HG02798 (cell line): ENCODE results near the gene LSM14A.
"Not testable (repeated sequence)": the region's sequence is repeated elsewhere in the genome, so short reads cannot be mapped to it uniquely, and the experiment has no call there.

Experiments used
- ATAC-seq: cut with Tn5 transposase; IDR thresholded peaks from one replicate; pipeline ENCODE4 v1.9.1; 2021; ENCODE audit warnings: mild to moderate bottlenecking; ENCODE audit not compliant: unreplicated experiment, poor library complexity

Gene LSM14A

GRCh38 chr19:34189199-34189916 lies 17.1 kb downstream of the LSM14A start:
- no peak for ATAC-seq

- ATAC-seq = no peak
Observed at GRCh38 chr19:34189917-34190425, 17.7 kb downstream of the LSM14A start.

GRCh38 chr19:34191355-34191962 lies 19.2 kb downstream of the LSM14A start:
- ATAC-seq = no peak

GRCh38 chr19:34193439-34193838 lies 21.1 kb downstream of the LSM14A start:
- no peak for ATAC-seq

GRCh38 chr19:34193876-34194275 lies 21.6 kb downstream of the LSM14A start:
- no peak for ATAC-seq

- ATAC-seq = no peak
Observed at GRCh38 chr19:34201133-34201532, 28.8 kb downstream of the LSM14A start.

GRCh38 chr19:34205324-34205723 lies 33.0 kb downstream of the LSM14A start:
- not testable (repeated sequence) for ATAC-seq

- no peak for ATAC-seq
Observed at GRCh38 chr19:34208291-34208884, 36.1 kb downstream of the LSM14A start.

GRCh38 chr19:34209726-34210125 lies 37.4 kb downstream of the LSM14A start:
- ATAC-seq = no peak

GRCh38 chr19:34213283-34213682 lies 41.0 kb downstream of the LSM14A start:
- no peak for ATAC-seq

GRCh38 chr19:34214040-34214439 lies 41.7 kb downstream of the LSM14A start:
- no peak for ATAC-seq

- no peak for ATAC-seq
Observed at GRCh38 chr19:34215006-34215665, 42.8 kb downstream of the LSM14A start.

GRCh38 chr19:34215666-34216038 lies 43.3 kb downstream of the LSM14A start:
- no peak for ATAC-seq

- not testable (repeated sequence) for ATAC-seq
Observed at GRCh38 chr19:34216745-34217219, 44.5 kb downstream of the LSM14A start.

GRCh38 chr19:34217952-34218817 lies 45.9 kb downstream of the LSM14A start:
- peak; percentile 57 for ATAC-seq

- no peak for ATAC-seq
Observed at GRCh38 chr19:34218818-34219164, 46.5 kb downstream of the LSM14A start.

- no peak for ATAC-seq
Observed at GRCh38 chr19:34220472-34221063, 48.3 kb downstream of the LSM14A start.

GRCh38 chr19:34222386-34222785 lies 50.1 kb downstream of the LSM14A start:
- ATAC-seq = no peak

- ATAC-seq = no peak
Observed at GRCh38 chr19:34224996-34225658, 52.8 kb downstream of the LSM14A start.
